H54 (cell line): ENCODE results near the gene MRPL40.

Experiments
- DNase-seq: peaks from one replicate; pipeline ENCODE4 v3.0.0; 2011; ENCODE audit warnings: low spot score, mixed read lengths; ENCODE audit not compliant: insufficient read length
- FAIRE-seq: peaks from 3 replicates; lab custom pipeline; 2011; peaks lifted over from hg19 to GRCh38; lab: Jason Lieb, UNC
- POLR2A ChIP-seq: IDR thresholded peaks from 2 replicates; pipeline ENCODE4 v1.6.1; 2011; ENCODE audit warnings: low read depth, mild to moderate bottlenecking, low read length

The MRPL40 gene

DNA sequence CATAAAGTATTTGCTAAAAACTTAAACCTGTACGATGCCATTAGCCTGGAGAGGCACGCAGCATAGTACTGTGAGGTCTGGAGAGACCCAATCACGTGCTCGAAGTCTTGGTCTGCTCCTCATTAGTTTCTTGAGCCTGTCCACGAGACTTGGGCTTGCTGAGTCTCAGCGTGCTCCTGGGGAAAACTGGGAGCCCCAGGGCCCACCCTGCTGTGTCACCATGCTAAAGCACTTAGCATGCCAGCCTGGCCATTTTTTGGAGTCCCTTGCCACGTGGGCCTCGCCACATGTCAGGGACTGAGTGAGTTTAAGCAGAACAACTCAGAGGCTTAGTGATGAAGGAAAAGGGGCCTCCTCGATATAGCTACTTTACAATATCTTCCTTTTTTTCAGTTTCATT, 50.0 kb downstream of the MRPL40 start:
- DNase-seq (no peak), FAIRE-seq (no peak)
- TF ChIP-seq POLR2A = no peak

DNA sequence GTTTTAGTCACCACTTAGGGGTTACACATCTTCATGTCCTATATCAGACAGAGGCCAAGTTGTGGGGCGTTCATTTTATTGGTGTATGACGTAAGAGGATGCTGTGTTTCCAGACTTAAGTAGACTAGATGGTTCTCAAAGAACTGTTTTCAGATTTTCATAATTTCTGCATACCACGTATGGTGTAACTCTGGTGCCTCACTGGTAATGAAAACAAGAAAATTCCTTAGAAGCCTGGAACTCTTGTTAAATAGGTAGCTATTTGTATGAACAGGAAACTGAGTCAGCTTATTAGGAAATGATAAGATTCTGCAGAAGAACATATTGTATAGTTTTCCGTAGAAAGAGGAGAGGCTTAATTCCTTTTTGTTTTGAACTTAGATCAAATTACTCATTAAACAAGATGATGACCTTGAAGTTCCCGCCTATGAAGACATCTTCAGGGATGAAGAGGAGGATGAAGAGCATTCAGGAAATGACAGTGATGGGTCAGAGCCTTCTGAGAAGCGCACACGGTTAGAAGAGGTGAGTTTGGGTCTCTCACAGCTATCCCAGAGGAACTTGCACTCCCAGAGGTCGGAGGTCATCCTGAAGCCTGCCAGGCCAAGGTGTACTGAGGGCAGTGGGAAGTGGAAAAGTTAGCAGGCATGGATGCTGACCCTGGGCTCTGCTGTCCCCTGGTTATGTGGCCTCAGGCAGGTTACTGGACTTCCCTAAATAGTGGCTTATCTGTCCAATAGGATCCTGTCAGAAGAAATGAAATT, 51.3 kb downstream of the MRPL40 start:
- no peak for DNase-seq
- no peak for FAIRE-seq
- no peak for TF ChIP-seq POLR2A
